A673 (cell line): ENCODE measurements around the gene PHKB.

Source experiments
- EZH2 ChIP-seq: fragments of 200-600 bp; sonication (generic); IDR thresholded peaks from 2 replicates; pipeline ENCODE4 v1.6.1; 2017; ENCODE audit warnings: borderline replicate concordance, low read depth, mild to moderate bottlenecking, mixed read lengths, antibody characterized with exemption, low read length; ENCODE audit not compliant: poor library complexity, severe bottlenecking
- TF ChIP-seq, protein P1 (sequence below): fragments of 300-800, 200-600 bp; sonication (generic); conservative IDR thresholded peaks from 2 replicates; pipeline ENCODE4 v1.5.1; 2017; ENCODE audit warnings: low read depth, mild to moderate bottlenecking, antibody characterized with exemption, low read length, moderate library complexity, mixed read lengths

- TF ChIP-seq, protein P1, sequence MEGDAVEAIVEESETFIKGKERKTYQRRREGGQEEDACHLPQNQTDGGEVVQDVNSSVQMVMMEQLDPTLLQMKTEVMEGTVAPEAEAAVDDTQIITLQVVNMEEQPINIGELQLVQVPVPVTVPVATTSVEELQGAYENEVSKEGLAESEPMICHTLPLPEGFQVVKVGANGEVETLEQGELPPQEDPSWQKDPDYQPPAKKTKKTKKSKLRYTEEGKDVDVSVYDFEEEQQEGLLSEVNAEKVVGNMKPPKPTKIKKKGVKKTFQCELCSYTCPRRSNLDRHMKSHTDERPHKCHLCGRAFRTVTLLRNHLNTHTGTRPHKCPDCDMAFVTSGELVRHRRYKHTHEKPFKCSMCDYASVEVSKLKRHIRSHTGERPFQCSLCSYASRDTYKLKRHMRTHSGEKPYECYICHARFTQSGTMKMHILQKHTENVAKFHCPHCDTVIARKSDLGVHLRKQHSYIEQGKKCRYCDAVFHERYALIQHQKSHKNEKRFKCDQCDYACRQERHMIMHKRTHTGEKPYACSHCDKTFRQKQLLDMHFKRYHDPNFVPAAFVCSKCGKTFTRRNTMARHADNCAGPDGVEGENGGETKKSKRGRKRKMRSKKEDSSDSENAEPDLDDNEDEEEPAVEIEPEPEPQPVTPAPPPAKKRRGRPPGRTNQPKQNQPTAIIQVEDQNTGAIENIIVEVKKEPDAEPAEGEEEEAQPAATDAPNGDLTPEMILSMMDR, result no peak
- no peak for TF ChIP-seq EZH2
Observed at GRCh38 chr16:47584464-47585225, 123.5 kb downstream of the PHKB start.
